Activated CD4-positive, alpha-beta T cell treated with anti-CD3 and anti-CD28 coated beads for 1 hour (primary cell): ENCODE results near the gene BCL11B.
"Not testable (repeated sequence)": the region's sequence is repeated elsewhere in the genome, so short reads cannot be mapped to it uniquely, and the experiment has no call there.

Experiments used
- DNase-seq: peaks from one replicate; pipeline ENCODE4 v3.0.0-alpha.2; 2020

BCL11B gene

GRCh38 chr14:99194736-99195135 lies 77.3 kb downstream of the BCL11B start:
- no peak for DNase-seq

GRCh38 chr14:99194136-99194535 lies 77.9 kb downstream of the BCL11B start:
- no peak for DNase-seq

- no peak for DNase-seq
These were observed 79.2 kb downstream of the BCL11B start for GRCh38 chr14:99192830-99193229.

GRCh38 chr14:99192028-99192621 lies 79.9 kb downstream of the BCL11B start:
- DNase-seq, result no peak

- no peak for DNase-seq
These were observed 80.5 kb downstream of the BCL11B start for GRCh38 chr14:99191395-99192027.

GRCh38 chr14:99190696-99191394 lies 81.2 kb downstream of the BCL11B start:
- peak; percentile 42 for DNase-seq

GRCh38 chr14:99189201-99189801 lies 82.7 kb downstream of the BCL11B start:
- peak; percentile 39 for DNase-seq

- no peak for DNase-seq
These were observed 83.2 kb downstream of the BCL11B start for GRCh38 chr14:99188731-99189191.

- no peak for DNase-seq
These were observed 84.1 kb downstream of the BCL11B start for GRCh38 chr14:99187858-99188257.

- no peak for DNase-seq
These were observed 84.9 kb downstream of the BCL11B start for GRCh38 chr14:99186956-99187690.

- not testable (repeated sequence) for DNase-seq
These were observed 85.7 kb downstream of the BCL11B start for GRCh38 chr14:99186336-99186735.

- no peak for DNase-seq
These were observed 86.4 kb downstream of the BCL11B start for GRCh38 chr14:99185436-99186068.

GRCh38 chr14:99183716-99184115 lies 88.3 kb downstream of the BCL11B start:
- no peak for DNase-seq

GRCh38 chr14:99183311-99183710 lies 88.7 kb downstream of the BCL11B start:
- no peak for DNase-seq

GRCh38 chr14:99182548-99183250 lies 89.3 kb downstream of the BCL11B start:
- DNase-seq, result no peak

GRCh38 chr14:99181804-99182520 lies 90.0 kb downstream of the BCL11B start:
- DNase-seq, result no peak

- no peak for DNase-seq
These were observed 90.8 kb downstream of the BCL11B start for GRCh38 chr14:99181241-99181640.

- DNase-seq, result no peak
These were observed 92.1 kb downstream of the BCL11B start for GRCh38 chr14:99179946-99180345.

- no peak for DNase-seq
These were observed 92.5 kb downstream of the BCL11B start for GRCh38 chr14:99179506-99179905.

GRCh38 chr14:99177886-99178835 lies 93.8 kb downstream of the BCL11B start:
- DNase-seq, result no peak
